KMS-11 (cell line): ENCODE data around the gene SMTN.

Experiments used
- H2AFZ ChIP-seq: fragments of 200-600 bp; sonication (generic); 2 replicates; pipeline ENCODE4 v1.6.1; 2016; ENCODE audit warnings: antibody characterized with exemption, mixed run types, low read depth
- H3K27ac ChIP-seq: fragments of 200-600 bp; sonication (generic); 2 replicates; pipeline ENCODE4 v1.6.1; 2016; ENCODE audit warnings: mild to moderate bottlenecking, mixed run types
- H3K27me3 ChIP-seq: fragments of 200-600 bp; sonication (generic); 2 replicates; pipeline ENCODE4 v1.6.1; 2017; ENCODE audit warnings: mild to moderate bottlenecking, low read depth, mixed run types, moderate library complexity; ENCODE audit not compliant: insufficient read depth
- H3K36me3 ChIP-seq: fragments of 200-600 bp; sonication (generic); 2 replicates; pipeline ENCODE4 v1.6.1; 2017; ENCODE audit warnings: mild to moderate bottlenecking, mixed run types; ENCODE audit not compliant: insufficient read depth
- H3K4me1 ChIP-seq: fragments of 200-600 bp; sonication (generic); 2 replicates; pipeline ENCODE4 v1.6.1; 2016; ENCODE audit warnings: mild to moderate bottlenecking, low read depth, mixed run types; ENCODE audit not compliant: poor library complexity, severe bottlenecking
- H3K4me2 ChIP-seq: fragments of 200-600 bp; sonication (generic); 2 replicates; pipeline ENCODE4 v1.7.0; 2016; ENCODE audit warnings: mild to moderate bottlenecking, mixed run types
- H3K4me3 ChIP-seq: fragments of 200-600 bp; sonication (generic); IDR thresholded peaks from 2 replicates; pipeline ENCODE4 v1.6.1; 2017; ENCODE audit warnings: low read depth, low read length, mixed read lengths; ENCODE audit not compliant: insufficient read depth
- H3K79me2 ChIP-seq: fragments of 200-600 bp; sonication (generic); 2 replicates; pipeline ENCODE4 v1.6.1; 2016; ENCODE audit warnings: low read depth, mixed run types; ENCODE audit not compliant: insufficient read depth
- H3K9ac ChIP-seq: fragments of 200-600 bp; sonication (generic); 2 replicates; pipeline ENCODE4 v1.6.1; 2016; ENCODE audit warnings: mild to moderate bottlenecking, mixed run types
- H4K20me1 ChIP-seq: fragments of 200-600 bp; sonication (generic); 2 replicates; pipeline ENCODE4 v1.6.1; 2016; ENCODE audit warnings: mild to moderate bottlenecking, mixed run types; ENCODE audit not compliant: insufficient read depth
- TF ChIP-seq, protein P1 (sequence below): fragments of 200-600 bp; sonication (generic); conservative IDR thresholded peaks from 2 replicates; pipeline ENCODE4 v1.6.1; 2017; ENCODE audit warnings: low read depth, mild to moderate bottlenecking, antibody characterized with exemption, low read length, moderate library complexity, mixed read lengths

Gene SMTN

DNA sequence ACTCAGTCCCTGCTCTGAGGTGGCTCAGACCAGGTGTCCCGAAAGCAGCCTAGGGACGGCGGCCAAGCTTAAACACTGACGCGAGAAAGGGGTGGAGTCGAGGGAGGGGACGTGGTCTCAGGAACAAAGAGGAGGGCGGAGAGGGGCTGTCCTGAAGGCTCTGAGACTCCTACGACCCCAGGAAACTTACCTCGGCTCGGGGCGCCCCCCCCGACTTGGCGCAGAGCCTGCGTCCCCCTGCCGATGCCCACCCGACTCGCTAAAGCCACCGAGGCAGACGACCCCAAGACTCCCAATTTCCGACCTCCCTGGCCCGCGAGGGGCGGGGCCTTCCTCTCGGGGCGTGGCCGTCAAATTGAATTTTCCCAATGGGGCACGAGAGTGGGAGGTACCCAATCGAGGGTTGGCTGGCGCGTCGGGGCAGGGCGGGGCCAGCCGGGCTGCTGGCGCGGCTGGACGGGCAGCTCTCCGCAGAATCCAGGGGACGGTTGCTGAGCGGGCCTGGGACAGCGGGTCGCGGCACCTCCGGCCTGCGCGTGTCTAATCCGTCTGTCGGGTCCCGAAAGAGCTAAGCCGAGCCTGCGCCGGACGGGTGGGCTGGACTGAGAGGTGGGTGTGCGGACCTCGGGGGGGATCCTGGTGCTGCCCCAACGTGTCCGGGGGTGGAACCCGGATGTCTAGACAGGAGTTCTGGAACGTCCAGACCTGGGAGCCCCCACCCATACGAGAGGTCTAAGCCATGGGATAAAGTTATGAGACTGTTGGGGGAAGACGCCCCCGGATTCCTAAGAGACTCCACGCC lies at the start of gene SMTN:
Gene SMTN (plus strand): TSS at position 471 of the 802 bp plus-strand sequence. CDS start 1,941 bp downstream, outside the sequence.
- H3K27ac ChIP-seq = peak within 1 kb of the TSS; percentile 45; the same call in 1 of the 2 replicates
- peak within 1 kb of the TSS; percentile 64 for H3K9ac ChIP-seq
- peaks cover 32% of the 10 kb centered on the region for H3K4me1 ChIP-seq
- H3K4me3 ChIP-seq = no peak within 1 kb of the TSS
- TF ChIP-seq, protein P1, sequence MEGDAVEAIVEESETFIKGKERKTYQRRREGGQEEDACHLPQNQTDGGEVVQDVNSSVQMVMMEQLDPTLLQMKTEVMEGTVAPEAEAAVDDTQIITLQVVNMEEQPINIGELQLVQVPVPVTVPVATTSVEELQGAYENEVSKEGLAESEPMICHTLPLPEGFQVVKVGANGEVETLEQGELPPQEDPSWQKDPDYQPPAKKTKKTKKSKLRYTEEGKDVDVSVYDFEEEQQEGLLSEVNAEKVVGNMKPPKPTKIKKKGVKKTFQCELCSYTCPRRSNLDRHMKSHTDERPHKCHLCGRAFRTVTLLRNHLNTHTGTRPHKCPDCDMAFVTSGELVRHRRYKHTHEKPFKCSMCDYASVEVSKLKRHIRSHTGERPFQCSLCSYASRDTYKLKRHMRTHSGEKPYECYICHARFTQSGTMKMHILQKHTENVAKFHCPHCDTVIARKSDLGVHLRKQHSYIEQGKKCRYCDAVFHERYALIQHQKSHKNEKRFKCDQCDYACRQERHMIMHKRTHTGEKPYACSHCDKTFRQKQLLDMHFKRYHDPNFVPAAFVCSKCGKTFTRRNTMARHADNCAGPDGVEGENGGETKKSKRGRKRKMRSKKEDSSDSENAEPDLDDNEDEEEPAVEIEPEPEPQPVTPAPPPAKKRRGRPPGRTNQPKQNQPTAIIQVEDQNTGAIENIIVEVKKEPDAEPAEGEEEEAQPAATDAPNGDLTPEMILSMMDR = no peak
- H3K79me2 ChIP-seq = 0 out of 2 replicates have a peak, but pooled peaks cover 9% of the 10 kb centered on the region
- no peaks in the 10 kb centered on the region for H3K27me3 ChIP-seq
- H3K36me3 ChIP-seq = no peaks in the 10 kb centered on the region
- H4K20me1 ChIP-seq = no peaks in the 10 kb centered on the region
- H3K4me2 ChIP-seq = peak within 1 kb of the TSS; percentile 62
- peak within 1 kb of the TSS; percentile 94 for H2AFZ ChIP-seq

DNA sequence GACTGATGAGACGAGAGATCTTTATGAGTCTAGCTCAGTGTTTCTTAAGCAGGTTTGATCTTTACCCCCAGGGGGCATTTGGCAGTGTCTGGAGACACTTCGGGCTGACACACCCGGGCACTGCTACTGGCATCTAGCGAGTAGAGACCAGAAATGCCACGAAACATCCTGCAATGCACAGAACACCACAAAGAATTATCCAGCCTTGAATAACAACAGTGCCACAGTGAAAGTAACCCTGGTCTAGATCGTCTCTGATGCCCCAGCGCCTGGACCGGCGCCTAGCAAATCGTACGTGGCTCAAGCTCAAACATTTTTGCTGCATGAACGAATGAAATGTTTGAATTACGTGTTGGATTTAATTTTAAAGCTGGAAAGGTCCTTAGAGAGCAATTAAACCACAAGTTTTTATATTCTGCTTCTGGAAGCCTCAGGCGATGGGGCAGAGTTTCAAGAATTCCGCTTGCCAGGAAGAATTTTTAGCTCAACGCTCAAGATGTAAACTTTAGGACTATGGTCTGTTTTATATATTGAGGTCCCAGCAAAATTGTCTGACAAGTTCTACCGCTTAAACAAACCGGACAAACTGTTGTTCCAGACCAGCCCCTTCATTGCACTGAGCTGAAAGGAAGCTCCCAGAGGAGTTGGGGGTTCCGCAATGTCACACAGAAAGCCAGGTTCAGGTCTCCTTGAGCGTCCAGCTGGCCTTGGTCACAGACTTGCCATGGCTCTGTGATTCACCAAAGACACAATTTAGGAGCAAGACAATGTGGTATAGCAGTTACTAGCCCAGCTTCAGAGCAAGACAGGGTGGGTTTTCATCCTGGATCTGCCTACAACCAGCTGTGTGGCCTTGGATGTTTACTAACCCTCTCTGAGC lies 44.2 kb upstream of the SMTN start:
- Histone ChIP-seq H3K4me2 (no peak overlapping the region), H3K79me2 (no peaks in the 10 kb centered on the region), H3K4me3 (no peak overlapping the region), H3K4me1 (no peaks in the 10 kb centered on the region), H2AFZ (no peak overlapping the region), H3K9ac (no peak overlapping the region), H3K27me3 (no peaks in the 10 kb centered on the region), H3K36me3 (no peaks in the 10 kb centered on the region), H3K27ac (no peak overlapping the region), H4K20me1 (no peaks in the 10 kb centered on the region)
- TF ChIP-seq, protein P1 = no peak

DNA sequence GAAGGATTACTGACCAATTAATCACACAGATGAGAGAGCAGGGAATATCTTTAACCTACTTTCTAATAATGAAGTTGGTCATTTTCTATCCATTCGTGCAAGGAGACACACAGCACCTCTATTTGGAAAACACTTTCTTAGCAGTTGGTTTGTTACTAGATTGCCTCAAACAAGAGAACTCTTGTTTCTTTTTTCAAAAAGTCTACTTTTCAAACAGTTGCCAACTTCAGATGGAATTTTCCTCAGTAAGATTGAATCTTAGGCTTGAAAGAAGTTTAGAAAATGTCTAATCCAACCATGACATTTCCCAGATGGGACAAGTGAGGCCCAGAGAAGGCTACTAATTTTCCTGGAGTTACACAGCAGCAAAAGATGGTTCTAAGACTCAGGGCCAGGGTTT lies 42.4 kb upstream of the SMTN start:
- no peaks in the 10 kb centered on the region for H4K20me1 ChIP-seq
- no peak overlapping the region for H2AFZ ChIP-seq
- H3K9ac ChIP-seq = no peak overlapping the region
- H3K4me2 ChIP-seq = no peak overlapping the region
- H3K27me3 ChIP-seq = no peaks in the 10 kb centered on the region
- no peaks in the 10 kb centered on the region for H3K36me3 ChIP-seq
- H3K4me1 ChIP-seq = no peaks in the 10 kb centered on the region
- no peaks in the 10 kb centered on the region for H3K79me2 ChIP-seq
- no peak overlapping the region for H3K27ac ChIP-seq
- TF ChIP-seq, protein P1 = no peak
- no peak overlapping the region for H3K4me3 ChIP-seq

DNA sequence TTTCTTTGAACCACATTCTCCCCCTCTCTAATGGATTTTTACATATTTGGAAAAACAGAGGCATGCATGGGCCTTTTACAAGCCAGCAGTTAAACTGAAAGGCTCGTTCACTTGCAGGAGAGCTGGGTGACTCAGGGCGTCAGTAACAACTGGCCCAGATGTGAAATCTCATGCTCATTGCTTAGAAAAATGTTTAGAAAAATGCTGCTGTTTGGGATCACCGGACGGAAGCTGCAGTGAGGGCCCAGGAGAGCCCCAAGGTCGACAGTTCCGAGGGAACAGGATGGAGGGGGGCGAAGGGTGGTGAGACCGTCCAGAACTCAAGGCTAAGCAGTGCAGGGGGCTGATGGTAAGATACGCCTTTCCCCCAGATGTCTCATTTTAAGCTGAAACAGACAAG lies 41.7 kb upstream of the SMTN start:
- TF ChIP-seq, protein P1 = no peak
- Histone ChIP-seq H3K4me2 (no peak overlapping the region), H4K20me1 (no peaks in the 10 kb centered on the region), H3K4me3 (no peak overlapping the region), H3K27ac (no peak overlapping the region), H3K9ac (no peak overlapping the region), H3K27me3 (no peaks in the 10 kb centered on the region), H2AFZ (no peak overlapping the region), H3K79me2 (no peaks in the 10 kb centered on the region), H3K4me1 (no peaks in the 10 kb centered on the region), H3K36me3 (no peaks in the 10 kb centered on the region)
